ENCODE results near the gene XXYLT1.
"Not testable (repeated sequence)": the region's sequence is repeated elsewhere in the genome, so short reads cannot be mapped to it uniquely, and the experiment has no call there.

Gene XXYLT1

DNA sequence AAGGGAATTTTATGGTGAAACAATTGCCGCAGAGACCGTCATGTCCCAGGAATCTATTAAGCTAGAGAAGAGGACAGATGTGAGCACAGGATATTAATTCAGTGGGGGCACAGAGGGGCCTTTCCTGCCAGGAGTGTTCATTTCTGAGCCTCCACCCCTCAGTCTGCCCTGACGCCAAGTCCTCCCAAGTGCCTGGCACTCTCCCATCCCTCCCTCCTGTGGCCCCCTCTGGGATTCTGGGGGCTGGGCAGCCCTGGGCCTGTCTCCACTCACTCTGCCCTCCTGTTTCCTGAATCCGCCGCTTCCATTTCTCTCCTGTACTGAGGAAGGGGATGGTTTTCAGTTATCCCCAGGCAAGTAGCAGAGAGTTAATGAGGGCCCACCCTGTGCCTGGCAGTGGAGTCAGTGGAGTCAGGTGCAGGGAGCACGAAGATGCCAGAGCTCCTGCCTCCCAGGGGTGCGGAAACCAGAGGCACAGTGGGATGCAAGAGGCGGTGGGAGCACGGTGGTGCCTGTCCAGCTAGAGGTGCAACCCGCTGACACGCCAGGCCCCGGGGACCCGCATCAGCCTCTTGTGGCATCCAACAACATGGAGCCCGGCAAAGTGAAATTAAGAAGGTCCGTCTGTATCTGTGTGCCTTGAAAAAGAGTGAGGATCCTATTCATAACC, 212.5 kb downstream of the XXYLT1 start:
- no peak for DNase-seq

GRCh38 chr3:195057716-195058115, 213.2 kb downstream of the XXYLT1 start:
- no peak for DNase-seq

- DNase-seq: no peak
Measured at GRCh38 chr3:195056506-195056905, 214.5 kb downstream of the XXYLT1 start.

GRCh38 chr3:195054311-195054710, 216.6 kb downstream of the XXYLT1 start:
- no peak for DNase-seq

- DNase-seq: no peak
Measured at GRCh38 chr3:195052939-195053338, 218.0 kb downstream of the XXYLT1 start.

DNA sequence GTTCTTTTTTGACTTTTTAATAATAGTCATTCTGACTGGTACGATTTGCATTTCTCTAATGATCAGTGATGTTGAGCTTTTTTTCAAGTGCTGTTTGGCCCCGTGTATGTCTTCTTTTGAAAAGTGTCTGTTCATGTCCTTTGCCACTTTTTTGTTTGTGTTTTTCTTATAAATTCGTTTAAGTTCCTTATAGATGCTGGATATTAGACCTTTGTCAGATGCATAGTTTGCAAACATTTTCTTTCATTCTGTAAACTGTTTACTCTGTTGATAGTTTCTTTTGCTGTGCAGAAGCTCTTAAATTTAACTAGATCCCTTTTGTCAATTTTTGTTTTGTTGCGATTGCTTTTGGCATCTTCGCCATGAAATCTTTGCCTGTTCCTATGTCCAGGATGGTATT, 220.7 kb downstream of the XXYLT1 start:
- not testable (repeated sequence) for DNase-seq

GRCh38 chr3:195048059-195048905, 222.7 kb downstream of the XXYLT1 start:
- DNase-seq: no peak

- no peak for DNase-seq
Measured at GRCh38 chr3:195047536-195047935, 223.4 kb downstream of the XXYLT1 start.

DNA sequence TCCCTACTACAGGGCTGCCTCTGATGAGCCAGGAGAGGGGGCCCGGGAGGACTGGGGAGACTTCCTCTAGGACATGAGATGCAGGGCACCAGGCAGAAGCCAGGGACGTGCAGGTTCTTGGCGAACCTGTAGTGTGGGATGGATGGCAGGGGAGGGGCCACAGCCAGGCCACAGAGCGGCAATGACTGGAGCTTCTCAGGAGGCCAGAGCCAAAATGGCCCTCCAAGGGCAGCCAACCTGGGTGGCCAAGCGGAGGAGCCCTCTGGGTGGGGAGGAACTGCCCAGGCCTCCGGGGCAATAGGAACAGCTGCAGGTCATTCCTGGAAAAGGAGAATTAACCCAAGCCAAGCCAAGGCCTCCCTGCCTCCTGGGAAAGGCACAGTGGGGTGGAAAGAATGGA, 224.5 kb downstream of the XXYLT1 start:
- no peak for DNase-seq

DNA sequence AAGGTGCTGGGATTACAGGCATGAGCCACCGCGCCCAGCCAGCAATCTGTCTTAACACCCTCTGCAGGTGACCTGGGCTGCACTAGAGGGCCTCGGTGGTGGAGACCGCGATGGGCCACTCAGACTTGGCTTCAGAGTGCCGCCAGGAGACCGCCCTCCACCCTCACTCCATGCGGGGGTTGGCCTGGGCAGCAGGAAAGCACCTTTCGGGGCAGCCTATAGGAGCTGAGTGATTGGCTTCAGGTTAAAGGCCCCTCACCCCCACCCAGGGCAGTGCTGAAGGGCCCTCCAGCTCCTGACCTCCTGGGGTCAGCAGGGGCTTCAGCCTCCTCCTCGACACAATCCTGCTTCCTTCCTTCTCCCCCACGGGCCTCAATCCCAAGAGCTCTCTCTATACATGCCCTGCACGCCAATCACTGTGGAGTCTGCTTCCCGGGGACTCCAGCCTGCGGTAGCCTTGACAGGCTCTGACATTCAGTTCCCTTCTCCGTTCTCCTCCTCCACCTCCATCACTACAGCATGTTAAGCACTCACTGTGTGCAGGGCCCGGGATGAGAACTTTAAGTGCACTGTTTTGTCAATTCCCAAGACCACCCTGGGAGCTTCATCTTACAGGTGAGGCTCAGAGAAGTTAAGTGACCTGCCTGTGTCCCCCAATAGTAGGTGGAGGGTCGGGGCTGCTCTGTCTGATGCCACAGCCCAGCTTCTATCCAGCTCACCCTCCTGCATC, 225.3 kb downstream of the XXYLT1 start:
- no peak for DNase-seq

- DNase-seq: no peak
Measured at GRCh38 chr3:195044411-195044810, 226.5 kb downstream of the XXYLT1 start.

- no peak for DNase-seq
Measured at GRCh38 chr3:195043607-195044339, 227.2 kb downstream of the XXYLT1 start.

GRCh38 chr3:195042743-195043606, 228.0 kb downstream of the XXYLT1 start:
- DNase-seq: no peak

GRCh38 chr3:195041871-195042742, 228.9 kb downstream of the XXYLT1 start:
- DNase-seq: no peak

DNA sequence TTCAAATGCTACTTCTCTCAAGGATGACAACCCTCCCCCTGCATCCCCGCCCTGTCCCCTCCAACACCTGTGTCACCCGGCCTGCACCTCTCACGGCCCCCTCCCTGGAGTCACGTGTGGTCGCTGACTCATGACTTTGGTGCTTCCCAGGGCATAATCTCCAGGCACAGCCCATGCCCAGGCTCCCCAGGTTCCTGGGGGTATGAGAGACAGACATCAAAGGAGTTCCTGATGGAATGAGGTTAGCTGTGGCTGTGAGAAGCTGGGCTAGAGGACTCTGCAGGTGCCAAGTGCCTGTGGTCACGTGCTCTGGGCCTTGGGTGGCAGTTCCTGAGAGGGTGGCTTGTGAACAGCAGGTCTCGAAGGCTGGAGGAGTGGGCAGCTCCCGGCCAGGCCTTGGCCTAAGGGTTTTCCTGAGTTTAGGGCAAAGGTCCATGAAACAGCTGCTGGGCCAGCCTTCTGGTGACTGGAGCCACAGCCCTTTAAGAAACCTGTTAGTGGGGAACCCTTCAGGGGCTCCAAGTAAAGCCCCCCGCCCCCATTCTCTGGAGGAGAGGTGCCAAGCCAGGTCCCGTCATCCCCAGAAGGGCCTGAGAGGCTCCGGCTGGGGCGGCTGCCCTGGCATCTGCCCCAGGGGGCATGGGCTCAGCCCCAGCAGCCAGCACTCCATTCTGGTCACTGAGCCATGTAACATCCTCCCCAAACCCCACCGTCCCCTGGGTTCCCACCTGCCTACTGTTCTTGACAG, 230.0 kb downstream of the XXYLT1 start:
- DNase-seq: no peak

GRCh38 chr3:195040094-195040493, 230.9 kb downstream of the XXYLT1 start:
- DNase-seq: no peak

- DNase-seq: no peak
Measured at GRCh38 chr3:195039180-195039843, 231.6 kb downstream of the XXYLT1 start.

- DNase-seq: no peak
Measured at GRCh38 chr3:195038161-195038560, 232.8 kb downstream of the XXYLT1 start.

DNA sequence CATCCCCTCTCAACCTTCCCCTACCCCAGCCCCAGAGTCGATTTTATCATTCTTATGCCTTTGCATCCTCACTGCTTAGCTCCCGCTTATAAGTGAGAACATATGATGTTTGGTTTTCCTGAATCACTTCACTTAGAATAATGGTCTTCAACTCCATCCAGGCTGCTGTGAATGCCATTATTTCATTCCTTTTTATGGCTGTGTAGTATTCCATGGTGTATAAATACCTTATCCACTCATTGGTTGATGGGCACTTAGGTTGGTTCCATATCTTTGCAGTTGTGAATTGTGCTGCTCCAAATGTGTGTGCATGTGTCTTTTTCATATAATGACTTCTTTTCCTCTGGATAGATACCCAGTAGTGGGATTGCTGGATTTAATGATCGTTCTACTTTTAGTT, 233.4 kb downstream of the XXYLT1 start:
- DNase-seq: not testable (repeated sequence)

GRCh38 chr3:195036974-195037373, 234.0 kb downstream of the XXYLT1 start:
- no peak for DNase-seq
